Right cardiac atrium (tissue), 5 donors: ENCODE measurements around the gene EYS. TPM values are rescaled to one million over a fixed set of nuclear protein-coding genes. Genes with fewer than 3 reads are reported as not detected.

Source experiments
- ATAC-seq, 2 donors: fragments of 200-7000 bp; cut with Tn5 transposase; one replicate each; pipeline versions ENCODE4 v1.8.0 to v1.9.1; 2020; ENCODE audit warnings: moderate library complexity in 2 of 2, mild to moderate bottlenecking in 1 of 2
- DNase-seq, 3 donors: peaks; one replicate each; pipeline ENCODE4 v3.0.0-alpha.2; 2020
- H3K27ac ChIP-seq: one replicate; pipeline ENCODE4 v1.5.1; 2013; ENCODE audit warnings: mild to moderate bottlenecking, low read length, control low read depth, moderate library complexity
- H3K27me3 ChIP-seq: one replicate; pipeline ENCODE4 v1.6.1; 2013; ENCODE audit not compliant: control insufficient read depth, insufficient read depth
- H3K4me1 ChIP-seq: one replicate; pipeline ENCODE4 v1.6.1; 2013; ENCODE audit warnings: low read length; ENCODE audit not compliant: control insufficient read depth, insufficient read depth
- H3K4me3 ChIP-seq: one replicate; pipeline ENCODE4 v1.5.1; 2013; ENCODE audit warnings: low read length, control low read depth
- H3K9me3 ChIP-seq: one replicate; pipeline ENCODE4 v1.6.1; 2013; ENCODE audit warnings: low read length; ENCODE audit not compliant: control insufficient read depth
- WGBS: extraction: QIAGEN DNeasy Blood & Tissue Kit; methylation state at CpG from one replicate; pipeline ENCODE4 v1.1.7; 2013; 5-methylcytosine and 5-hydroxymethylcytosine counted together
- intact Hi-C, 4 donors: fragments of 100-400 bp; cut with DNase I; formaldehyde crosslinking; loops; one replicate each; pipeline versions ENCODE4 v1.11.0 to v1.14.0; 2022 to 2023
- polyA plus RNA-seq: library from polyadenylated mRNA; stranded (reverse); fragments of 200-250 nt; gene quantifications from one replicate; pipeline ENCODE4 v1.2.3, GENCODE V29; 2013
- total RNA-seq, 4 donors: library from RNA; stranded (reverse); fragmentation: NEBNext Ultra II Directional; extraction: Animal tissue kit (Norgen Biotek cat#: 25700); gene quantifications; one replicate each; pipeline ENCODE4 v1.2.1, GENCODE V29; 2021
- donor health status: healthy with polysubstance abuse.
- donor health status: DM: no; HTN: yes; CAD: no.
- donor health status: DM: no; HTN: no; CAD: no.
- donor health status: DM: no; HTN: yes; CAD: no; lungs with severe emphysema.
- donor health status: DM: yes; HTN: yes; CAD: no.

Gene EYS
- total and polyA plus RNA-seq, 5 donors = 0.02 to 0.24 (median 0.06) TPM; not detected in 2

GRCh38 chr6:63673692-63674091 is 2033.3 kb downstream of the EYS start:
- DNase-seq (no peak), ATAC-seq (no peak)
- Histone ChIP-seq H3K27ac (no peak overlapping the region), H3K4me3 (no peak overlapping the region), H3K4me1 (peaks cover 8% of the 10 kb centered on the region), H3K27me3 (no peaks in the 10 kb centered on the region), H3K9me3 (no peaks in the 10 kb centered on the region)
- WGBS = 87% methylated on average over 2 of the region's 2 CpGs
- intact Hi-C loops = no loop called here

GRCh38 chr6:63672582-63673129 is 2034.4 kb downstream of the EYS start:
- Histone ChIP-seq H3K4me1 (peaks cover 8% of the 10 kb centered on the region), H3K9me3 (no peaks in the 10 kb centered on the region), H3K27me3 (no peaks in the 10 kb centered on the region), H3K27ac (no peak overlapping the region), H3K4me3 (no peak overlapping the region)
- no peak for DNase-seq
- no peak for ATAC-seq
- WGBS = 93% methylated on average over 3 of the region's 3 CpGs
- intact Hi-C loops = no loop called here

GRCh38 chr6:63671098-63671754 is 2035.8 kb downstream of the EYS start:
- H3K27me3 ChIP-seq = no peaks in the 10 kb centered on the region
- H3K27ac ChIP-seq = no peak overlapping the region
- H3K4me3 ChIP-seq = no peak overlapping the region
- H3K9me3 ChIP-seq = no peaks in the 10 kb centered on the region
- DNase-seq (no peak), ATAC-seq (no peak)
- peaks cover 3% of the 10 kb centered on the region for H3K4me1 ChIP-seq
- intact Hi-C loops = no loop called here
- 92% methylated on average over 6 of the region's 6 CpGs for WGBS
